Esophagus squamous epithelium (tissue), 4 donors: Measurements from ENCODE around the gene CD3D.

ENCODE experiments used
- POLR2A ChIP-seq, 4 donors: fragments of 450-650 bp; IDR thresholded peaks; one replicate each; pipeline ENCODE4 v1.6.1; 2017; ENCODE audit warnings: antibody characterized with exemption in 4 of 4, mild to moderate bottlenecking in 4 of 4, moderate library complexity in 3 of 4
- TF ChIP-seq, protein P1 (sequence below), 6 experiments: fragments of 450-650 bp in 4 of 6; fragments of 200-600 bp in 2 of 6; sonication (generic) in 2 of 6; IDR thresholded peaks; one replicate each; pipeline ENCODE4 v1.5.1; 2016 to 2019; ENCODE audit warnings: antibody characterized with exemption in 6 of 6, mild to moderate bottlenecking in 4 of 6, moderate library complexity in 4 of 6

DNA sequence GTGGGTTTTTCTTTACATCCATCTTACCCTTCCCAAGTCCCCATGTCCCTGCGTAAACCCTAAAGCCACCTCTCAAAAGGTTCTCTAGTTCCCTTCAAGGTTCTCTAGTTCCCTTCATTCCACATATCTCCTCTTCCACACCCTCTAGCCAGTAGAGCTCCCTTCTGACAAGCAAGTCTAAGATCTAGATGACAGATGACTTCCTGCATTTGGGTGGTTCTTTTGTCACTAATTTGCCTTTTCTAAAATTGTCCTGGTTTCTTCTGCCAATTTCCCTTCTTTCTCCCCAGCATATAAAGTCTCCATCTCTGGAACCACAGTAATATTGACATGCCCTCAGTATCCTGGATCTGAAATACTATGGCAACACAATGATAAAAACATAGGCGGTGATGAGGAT lies 30.2 kb downstream of the CD3D start:
- TF ChIP-seq POLR2A (IDR thresholded peaks at IDR 0.05): no peak
- TF ChIP-seq, protein P1, sequence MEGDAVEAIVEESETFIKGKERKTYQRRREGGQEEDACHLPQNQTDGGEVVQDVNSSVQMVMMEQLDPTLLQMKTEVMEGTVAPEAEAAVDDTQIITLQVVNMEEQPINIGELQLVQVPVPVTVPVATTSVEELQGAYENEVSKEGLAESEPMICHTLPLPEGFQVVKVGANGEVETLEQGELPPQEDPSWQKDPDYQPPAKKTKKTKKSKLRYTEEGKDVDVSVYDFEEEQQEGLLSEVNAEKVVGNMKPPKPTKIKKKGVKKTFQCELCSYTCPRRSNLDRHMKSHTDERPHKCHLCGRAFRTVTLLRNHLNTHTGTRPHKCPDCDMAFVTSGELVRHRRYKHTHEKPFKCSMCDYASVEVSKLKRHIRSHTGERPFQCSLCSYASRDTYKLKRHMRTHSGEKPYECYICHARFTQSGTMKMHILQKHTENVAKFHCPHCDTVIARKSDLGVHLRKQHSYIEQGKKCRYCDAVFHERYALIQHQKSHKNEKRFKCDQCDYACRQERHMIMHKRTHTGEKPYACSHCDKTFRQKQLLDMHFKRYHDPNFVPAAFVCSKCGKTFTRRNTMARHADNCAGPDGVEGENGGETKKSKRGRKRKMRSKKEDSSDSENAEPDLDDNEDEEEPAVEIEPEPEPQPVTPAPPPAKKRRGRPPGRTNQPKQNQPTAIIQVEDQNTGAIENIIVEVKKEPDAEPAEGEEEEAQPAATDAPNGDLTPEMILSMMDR (IDR thresholded peaks at IDR 0.05): no peak
